ENCODE measurements around the gene KLF2.
"Not testable (repeated sequence)": the region's sequence is repeated elsewhere in the genome, so short reads cannot be mapped to it uniquely, and the experiment has no call there.

The KLF2 gene

DNA sequence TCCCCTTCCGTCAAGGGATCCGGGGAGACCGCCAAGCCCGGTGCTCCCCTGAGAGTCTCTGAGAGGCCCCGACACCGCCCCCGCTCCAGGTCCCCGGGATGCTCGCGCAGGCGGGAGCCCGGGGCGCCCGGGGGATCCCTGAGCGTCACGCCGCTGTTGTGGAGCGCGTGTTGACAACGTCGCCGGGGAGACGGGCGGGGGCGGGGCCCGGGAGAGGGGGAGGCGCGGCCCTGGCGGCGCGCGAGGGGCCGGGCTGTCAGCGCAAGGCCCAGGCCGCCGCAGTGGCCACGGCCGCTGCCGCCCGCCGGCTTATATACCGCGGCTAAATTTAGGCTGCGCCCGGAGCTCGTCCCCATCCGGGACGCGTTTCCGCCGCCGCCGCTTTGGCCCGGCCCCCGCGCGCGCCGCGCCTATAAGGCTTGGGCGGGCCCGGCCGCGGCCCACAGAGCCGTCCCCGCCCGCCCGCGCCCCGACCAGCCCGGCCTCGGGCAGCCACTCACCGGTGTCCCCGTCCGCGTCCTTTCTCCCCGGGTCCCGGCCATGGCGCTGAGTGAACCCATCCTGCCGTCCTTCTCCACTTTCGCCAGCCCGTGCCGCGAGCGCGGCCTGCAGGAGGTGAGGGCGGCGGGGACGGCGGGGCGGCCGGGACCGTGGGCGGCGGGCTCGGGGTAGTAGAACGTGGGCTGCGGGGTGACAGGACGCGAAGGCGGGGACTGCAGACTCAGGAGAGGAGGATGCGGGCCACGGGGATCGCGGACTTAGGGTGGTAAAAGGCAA is at the start of gene KLF2:
KLF2 (plus strand) TSS at position 443 of the 777 bp plus-strand sequence; CDS start at position 541, 98 bp downstream.
- peak; percentile 98 for DNase-seq

DNA sequence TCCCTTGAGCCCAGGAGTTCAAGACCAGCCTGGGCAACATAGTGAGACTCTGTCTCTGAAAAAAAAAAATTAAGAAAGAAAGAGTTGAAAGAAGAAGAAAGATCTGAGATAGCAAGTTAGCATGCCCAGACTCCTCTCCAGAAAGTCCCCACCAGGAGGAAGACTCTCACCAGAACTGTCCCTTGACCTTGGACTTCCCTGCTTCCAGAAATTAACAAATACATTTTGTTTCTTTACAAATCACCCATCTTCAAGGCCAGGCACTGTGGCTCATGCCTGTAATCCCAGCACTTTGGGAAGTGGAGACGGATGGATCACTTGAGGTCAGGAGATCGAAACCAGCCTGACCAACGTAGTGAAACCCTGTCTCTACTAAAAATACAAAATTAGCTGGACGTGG is 44.3 kb upstream of the KLF2 start:
- no peak for DNase-seq

DNA sequence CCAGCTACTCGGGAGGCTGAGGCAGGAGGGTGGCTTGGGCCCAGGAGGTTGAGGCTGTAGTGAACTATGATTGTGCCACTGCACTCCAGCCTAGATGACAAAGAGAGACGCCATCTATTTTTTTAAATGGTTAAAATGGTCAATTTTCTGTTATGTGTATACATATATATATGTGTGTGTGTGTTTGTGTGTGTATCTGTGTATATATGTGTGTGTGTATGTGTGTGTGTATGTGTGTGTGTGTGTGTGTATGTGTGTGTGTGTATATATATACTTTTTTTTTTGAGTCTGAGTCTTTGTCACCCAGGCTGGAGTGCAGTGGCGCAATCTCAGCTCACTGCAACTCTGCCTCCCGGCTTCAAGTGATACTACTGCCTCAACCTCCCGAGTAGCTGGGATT is 42.9 kb upstream of the KLF2 start:
- no peak for DNase-seq

DNA sequence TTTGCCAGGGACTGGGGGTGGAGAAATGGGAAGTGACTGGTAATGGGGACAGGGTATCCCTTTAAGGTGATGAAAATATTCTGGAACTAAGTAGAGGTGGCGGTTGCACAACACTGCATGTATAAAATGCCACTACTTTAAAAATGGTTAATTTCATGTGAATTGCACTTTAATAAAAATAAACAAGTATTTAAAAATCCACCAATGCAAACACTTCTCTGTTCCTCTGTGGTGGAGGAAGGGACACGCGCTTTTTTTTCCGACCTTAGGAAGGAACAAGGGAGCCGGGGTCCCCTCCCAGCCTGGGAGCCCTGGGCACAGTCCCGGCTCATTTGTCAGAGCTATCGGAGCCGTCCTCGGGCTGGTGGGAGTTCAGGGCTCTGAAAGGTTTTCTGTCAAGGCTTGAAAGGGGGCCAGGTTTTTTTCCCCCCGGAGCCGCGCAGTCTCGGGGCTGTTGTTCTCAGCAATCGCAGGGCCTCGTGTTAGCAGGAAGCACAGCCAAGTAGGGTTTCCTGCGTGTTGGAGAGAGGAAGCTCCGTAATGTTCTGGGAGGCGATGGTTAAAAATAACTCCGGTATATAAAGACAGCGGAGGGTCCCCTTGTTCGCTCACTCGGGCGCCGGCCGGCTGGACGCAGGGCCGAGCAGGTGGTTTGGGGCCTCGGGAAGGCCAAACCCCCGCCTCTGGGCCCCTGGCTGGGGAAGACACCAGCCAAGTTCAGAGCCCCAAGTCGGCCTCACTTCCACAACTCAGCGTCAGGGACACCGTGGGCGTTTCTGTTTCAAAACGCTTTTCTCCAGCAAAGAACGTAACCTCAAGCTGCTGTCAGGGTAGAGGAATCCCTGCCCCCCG is 41.2 kb upstream of the KLF2 start:
- DNase-seq, result peak; percentile 67 to 75

DNA sequence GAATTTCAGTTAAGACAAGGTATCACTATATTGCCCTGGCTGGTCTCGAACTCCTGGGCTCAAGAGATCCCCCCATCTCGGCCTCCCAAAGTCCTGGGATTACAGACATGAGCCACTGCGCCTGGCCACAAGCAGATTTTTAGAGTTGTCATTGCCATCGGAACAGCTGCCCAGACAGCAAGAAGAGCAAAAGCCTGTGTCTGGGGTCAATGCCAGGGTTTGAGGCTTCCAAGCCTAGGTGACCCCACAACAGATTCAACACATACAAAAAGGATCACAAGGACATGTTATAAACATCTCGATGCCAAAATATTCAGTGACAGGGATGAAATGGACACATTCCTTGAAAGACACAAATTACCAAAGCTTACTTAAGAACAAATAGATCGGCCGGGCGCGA is 40.1 kb upstream of the KLF2 start:
- DNase-seq, result no peak

DNA sequence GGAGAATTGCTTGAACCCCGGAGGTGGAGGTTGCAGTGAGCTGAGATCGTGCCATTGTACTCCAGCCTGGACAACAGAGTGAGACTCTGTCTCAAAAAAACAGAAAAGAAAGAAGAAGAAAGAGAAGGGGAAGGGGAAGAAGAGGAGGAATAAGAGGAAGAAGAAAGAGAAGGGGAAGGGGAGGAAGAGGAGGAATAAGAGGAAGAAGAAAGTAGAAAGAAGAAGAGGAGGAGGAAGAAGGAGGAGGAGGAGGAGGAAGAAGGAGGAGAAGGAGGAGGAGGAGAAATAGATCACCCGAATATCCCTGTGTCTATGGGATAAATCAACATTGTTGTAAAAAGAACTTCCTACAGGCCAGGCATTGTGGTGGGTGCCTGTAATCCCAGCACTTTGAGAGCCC is 39.5 kb upstream of the KLF2 start:
- DNase-seq, result not testable (repeated sequence)

DNA sequence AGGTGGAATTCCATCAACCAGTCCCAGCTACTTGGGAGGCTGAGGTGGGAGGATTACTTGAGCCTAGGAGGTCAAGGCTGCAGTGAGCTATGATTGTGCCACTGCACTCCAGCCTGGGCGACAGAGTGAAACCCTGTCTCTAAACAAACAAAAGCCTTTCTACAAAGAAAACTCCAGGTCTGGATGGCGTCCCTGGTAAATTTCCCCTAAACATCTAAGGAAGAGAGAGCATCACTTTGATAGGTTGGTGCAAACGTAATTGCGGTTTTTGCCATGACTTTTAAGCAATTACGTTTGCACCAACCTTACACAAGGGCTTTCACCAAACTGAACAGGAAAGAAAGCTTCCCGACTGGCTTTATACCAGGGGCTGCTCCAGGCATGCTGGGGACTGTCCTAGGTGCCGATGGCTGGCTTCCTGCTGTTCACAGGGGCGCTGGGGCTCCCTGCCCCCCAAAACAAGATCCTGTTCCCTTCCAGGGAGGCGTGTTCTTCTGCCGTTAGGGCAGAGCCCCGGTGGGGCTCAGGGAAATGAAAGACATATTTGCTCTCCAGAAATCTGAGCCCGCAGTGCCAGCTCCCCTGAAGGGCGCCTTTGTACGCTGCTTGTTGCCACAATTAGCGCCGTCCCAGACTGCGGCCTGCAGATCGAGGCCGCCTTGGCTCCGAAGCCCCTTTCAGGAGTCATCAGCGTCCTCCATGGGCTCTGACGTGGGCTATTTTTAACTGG is 38.7 kb upstream of the KLF2 start:
- DNase-seq, result peak; percentile 20 to 38

DNA sequence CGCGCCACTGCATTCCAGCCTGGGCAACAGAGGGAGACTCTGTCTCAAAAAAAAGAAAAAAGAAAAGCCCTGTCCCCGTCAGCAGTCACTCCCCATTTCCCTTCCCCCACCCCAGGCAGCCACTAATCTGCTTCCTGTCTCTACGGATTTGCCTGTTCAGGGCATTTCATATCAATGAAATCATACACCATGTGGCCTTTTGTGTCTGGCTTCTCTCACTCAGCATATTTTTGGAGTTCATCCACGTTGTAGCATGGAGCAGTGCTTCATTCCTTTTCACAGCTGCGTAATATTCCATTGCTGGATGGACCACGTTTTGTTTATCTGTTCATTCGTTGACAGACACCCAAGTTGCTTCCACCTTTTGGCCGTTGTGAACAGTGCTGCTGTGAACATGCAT is 36.1 kb upstream of the KLF2 start:
- no peak for DNase-seq

DNA sequence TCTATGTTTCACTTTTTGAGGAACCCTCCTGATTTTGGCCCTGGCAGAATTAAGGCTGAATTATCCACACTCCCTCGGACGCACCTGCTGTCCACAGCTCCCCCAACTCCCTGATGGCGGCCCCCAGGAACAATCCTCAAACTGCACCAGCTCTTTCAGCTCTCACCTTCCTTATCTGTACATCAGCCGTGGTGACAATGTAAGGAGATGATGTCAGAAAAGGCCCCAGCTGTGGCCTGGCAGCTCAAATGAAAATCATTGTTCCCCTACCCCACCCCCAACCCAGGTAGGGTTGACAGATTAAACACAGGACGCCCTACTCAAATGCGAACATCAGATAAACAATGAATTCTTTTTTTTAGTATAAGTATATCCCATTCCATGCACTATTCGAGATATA is 35.0 kb upstream of the KLF2 start:
- DNase-seq, result peak in 1 of 2 donors; percentile 22

DNA sequence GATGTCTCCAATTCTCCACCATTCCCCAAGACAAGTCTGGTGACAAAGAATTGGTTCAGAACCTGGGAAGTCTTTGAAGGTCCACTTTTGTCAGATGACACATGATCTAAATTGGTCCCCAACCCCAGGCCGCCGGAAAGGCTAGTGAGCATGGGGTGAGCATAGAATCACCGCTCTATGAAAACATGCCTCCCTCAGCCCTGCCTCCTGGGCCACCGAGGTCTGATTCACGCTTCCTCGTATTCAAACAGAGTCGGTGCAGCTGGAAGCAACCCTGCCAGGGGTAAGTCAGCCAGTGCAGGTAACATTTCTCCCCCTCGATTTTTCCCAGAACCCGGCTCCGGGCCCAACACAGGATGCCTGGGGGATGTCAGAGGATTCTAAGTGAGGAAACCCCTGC is 33.9 kb upstream of the KLF2 start:
- no peak for DNase-seq

DNA sequence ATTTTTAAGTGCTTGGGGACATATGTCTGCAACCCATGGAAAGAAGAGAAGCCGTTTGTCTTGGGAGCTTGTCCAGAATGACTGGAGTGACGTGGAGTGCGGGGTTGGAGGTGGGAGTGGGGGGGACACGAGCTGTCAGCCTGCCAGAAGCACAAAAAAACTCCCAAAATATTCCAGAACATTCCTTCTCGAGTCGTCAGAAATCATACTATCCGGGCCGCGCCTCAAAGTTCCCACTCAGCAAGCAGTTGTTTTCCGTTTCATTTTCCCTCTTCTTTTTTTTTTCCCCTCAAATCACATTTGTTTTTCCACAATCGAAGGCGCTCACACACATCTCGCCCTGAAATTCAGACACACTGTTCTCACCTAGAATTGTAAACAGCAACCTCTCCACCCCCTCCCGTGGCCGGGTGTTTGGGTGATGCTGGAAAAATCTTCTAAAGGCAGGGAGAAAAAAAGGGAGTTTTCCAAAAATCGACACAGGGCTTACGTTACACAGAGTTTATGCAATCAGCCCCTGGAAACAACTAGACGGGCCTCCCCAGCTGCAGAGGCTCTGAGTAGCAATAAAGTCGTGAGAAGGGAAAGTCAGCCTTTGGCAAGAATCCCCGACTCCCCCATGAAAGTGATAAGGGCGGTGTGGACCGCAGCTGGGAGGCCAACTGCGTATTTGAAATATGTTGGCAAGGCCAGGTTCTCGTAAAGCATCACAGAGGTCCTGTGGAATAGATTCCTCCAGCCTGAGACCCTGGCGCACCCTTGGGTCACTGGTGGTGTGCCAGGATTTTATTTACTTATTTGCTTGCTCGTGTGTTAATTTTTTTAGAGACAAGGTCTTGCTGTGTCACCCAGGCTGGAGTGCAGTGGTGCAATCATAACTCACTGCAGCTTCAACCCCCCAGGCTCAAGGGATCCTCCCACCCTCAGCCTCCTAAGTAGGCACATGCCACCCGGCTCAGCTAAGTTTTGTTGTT is 31.2 kb upstream of the KLF2 start:
- no peak for DNase-seq

DNA sequence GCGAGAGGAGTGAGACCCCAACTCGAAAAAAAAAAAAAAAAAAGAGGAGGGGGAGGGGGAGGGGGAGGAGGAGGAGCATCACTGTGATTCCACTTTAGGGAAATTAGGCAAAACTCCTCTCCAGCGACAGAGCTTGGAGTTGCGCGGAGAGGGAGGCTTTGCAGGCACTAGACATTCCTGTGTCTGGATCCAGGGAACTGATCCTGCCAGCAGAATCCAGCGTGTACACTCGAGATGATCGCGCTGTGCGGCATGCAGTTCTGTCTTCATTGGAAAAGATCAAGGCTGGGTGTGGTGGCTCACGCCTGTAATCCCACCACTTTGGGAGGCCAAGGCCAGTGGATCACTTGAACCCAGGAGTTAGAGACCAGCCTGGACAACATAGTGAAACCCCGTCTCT is 29.6 kb upstream of the KLF2 start:
- DNase-seq, result no peak

DNA sequence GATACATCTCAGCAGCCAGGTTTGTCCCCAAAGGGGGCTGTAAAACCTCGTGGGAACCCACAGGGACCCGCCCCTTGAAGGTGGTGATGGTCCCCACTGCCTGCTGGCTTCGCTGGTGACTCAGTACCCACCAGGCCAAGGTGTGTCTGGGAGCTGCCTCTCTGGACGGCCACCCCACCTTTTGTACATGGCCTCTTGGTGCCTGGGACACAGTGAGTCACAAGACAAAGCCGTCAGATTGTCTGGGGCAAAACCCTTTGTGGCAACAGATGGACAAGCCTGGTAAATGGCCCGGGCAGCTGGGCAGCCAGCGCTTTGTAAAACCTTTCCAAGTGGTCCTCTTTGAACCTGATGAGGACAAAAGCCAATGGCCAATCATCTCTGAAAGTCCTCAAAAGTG is 27.9 kb upstream of the KLF2 start:
- no peak for DNase-seq

DNA sequence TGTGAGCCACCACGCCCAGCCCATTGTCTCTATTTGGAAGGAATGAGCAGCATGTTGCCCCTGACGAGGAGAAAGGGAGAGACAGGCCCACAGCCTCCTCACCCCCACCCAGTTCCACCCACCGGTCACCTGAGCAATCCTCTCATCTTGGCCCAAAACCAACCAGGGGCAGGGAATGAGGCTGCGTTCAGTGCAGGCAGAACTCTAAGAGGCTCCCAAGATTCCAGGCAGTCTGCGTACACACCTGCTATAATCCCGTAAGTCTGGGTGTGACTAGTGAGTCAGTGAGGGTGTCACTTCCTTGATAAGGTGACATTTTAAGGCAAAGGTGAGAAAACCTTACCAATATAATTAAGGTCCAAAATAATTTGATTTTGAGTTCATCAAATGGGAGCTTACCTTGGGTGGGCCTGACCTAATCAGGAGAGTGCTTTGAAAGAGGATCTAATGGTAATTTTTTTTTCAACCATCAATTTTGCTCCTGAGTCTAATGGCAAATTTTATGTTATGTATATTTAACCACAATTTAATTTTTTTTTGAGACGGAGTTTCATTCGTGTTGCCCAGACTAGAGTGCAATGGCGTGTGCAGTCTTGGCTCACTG is 26.9 kb upstream of the KLF2 start:
- no peak for DNase-seq

DNA sequence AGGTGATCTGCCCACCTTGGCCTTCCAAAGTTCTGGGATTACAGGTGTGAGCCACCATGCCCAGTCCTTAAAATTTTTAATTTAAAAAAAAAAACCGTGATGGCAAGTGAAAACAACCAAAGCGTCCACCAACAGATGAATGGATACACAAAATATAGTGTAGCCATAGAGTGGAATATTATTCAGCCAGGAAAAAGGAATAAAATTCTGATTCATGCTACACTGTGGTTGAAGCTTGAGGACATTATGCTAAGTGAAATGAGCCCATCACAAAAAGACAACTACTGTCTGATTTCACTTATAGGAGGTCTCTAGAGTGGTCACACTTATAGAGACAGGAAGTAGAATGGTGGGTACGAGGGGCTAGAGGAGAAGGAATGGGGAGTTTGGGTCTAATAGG is 26.3 kb upstream of the KLF2 start:
- no peak for DNase-seq

DNA sequence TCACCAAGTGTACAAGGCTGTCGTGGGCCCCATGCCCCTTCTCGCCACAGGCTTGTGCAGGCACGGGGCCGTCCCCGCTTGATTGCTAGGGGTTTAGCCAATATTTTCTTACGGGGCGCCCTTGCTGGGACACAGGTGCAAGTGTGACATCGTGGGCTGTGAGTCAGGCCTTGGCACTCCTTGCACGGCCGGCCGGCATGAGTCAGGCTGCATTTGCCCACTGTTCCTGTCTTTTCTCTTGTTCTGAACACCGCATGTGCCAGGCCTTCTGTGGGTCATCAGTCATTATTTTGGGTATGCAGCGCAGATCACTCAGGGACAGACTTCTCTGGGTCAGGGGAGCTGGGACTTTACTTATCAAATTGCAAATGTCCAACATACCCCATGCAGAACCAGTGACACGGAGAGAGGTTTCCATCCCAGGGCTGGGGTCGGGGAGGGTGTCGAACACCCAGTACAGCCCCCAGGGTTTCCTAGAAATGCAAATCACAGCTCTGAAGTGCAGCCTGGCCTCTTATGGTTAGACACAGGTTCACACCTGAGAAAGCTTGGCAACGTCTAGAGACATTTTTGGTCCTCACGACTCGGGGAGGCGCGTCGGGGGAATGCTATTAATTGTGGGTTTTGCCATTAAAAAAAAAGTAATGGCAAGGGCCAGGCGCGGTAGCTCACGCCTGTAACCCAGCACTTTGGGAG is 22.5 kb upstream of the KLF2 start:
- DNase-seq, result no peak

DNA sequence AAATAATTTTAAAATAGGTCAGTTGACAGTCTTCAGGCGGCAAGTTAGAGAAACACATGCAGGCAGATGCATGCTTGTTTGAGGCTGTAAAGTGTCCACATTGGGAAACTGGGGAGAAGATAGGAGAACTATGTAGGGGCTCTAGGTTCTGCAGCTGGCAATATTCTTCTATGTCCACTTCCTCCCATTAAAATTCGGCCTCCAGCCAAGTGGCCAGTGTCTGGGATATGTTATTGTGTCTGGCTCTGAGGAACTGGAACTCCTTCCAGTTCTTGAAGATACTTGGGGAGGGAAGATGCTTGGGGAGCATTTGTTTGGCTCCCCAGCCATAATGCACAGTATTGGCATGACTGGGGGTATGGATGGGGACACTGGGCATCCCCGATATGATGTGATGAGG is 20.9 kb upstream of the KLF2 start:
- no peak for DNase-seq

DNA sequence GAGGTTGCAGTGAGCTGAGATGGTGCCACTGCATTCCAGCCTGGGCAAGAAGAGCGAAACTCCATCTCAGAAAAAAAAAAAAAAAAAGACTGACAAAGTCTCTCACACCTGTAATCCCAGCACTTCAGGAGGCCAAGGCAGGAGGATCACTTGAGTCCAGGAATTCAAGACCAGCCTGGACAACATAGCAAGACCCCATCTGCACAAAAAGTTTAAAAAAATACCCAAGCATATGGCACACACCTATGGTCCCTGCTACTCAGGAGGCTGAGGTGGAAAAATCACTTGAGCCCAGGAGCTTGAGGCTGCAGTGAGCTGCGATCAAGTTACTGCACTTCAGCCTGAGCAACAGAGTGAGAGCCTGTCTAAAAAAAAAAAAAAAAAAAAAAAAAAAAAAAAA is 20.1 kb upstream of the KLF2 start:
- not testable (repeated sequence) for DNase-seq

DNA sequence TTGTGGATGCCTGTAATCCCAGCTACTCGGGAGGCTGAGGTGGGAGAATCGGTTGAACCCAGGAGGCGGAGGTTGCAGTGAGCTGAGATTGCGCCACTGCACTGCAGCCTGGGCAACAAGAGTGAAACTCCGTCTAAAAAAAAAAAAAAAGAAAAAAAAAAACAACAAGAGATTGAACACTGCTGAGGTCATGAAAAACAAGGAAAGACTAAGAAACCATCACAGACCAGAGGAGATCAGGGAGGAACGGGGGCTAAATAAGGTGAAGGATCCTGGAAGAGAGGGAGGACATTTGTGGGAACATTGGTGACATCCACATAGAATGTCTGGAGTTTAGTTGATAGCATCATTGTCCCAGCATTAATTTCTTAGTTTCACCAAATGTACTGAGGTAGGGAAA is 19.6 kb upstream of the KLF2 start:
- DNase-seq, result not testable (repeated sequence)

DNA sequence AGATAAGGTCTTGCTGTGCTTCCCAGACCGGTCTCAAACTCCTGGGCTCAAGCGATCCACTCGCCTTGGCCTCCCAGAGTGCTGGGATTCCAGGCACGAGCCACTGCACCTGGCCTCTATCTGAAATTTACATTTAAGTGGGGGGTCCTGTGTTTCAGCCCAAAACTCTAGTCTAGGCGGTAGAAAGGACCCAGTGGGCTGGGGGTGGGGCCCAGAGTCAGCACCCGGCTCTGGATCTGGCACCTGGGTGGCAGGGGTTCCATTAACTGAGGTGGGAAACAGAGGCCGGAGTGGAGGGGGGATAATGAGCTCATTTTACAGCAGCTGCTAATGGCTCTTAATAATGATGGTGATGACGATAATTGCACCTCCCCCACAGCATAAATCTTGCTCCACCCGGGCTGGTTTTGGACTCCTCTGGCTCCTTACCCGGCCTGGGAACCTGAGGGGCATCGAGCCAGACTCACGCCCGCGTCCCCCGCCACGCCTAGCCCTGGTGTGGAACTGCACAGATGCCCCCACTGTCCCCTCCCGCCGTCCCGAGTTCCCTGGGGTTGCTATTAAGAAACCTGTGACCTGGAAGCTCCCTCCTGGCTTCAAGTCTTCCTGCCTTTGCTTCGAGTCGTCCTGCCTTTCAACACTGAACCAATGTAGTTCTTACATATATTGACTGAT is 17.8 kb upstream of the KLF2 start:
- DNase-seq, result no peak

DNA sequence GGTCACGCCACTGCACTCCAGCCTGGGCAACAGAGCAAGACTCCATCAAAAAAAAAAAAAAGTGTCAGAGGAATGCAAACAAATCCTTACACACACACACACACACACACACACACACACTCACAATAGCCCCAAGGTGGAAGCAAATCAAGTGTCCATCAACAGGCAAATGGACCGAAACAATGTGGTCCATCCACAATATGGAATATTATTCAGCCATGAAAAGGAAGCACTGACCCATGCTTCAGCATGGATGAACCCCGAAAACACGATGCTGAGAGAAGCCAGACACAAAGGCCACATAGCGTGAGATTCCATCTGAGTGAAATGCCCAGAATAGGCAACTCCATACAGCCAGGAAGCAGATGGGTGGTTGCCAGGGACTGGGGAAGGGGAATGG is 16.5 kb upstream of the KLF2 start:
- no peak for DNase-seq
